SK-N-SH (cell line): ENCODE results near the gene GALNT17. TPM values are rescaled to one million over a fixed set of nuclear protein-coding genes. Genes with fewer than 3 reads are reported as not detected.

Experiments used
- CTCF ChIA-PET: fragments of 300-600, 350-600 bp; formaldehyde crosslinking; extraction: SDS; loops from one replicate; lab custom pipeline; 2021; lab: Yijun Ruan, JAX
- POLR2A ChIA-PET: fragments of 350-600 bp; sonication (Branson Sonifier 250); formaldehyde crosslinking; extraction: SDS; loops from one replicate; lab custom pipeline; 2020; ENCODE audit warnings: antibody characterized with exemption, inconsistent platforms; lab: Yijun Ruan, JAX
- DNase-seq: peaks from one replicate; pipeline ENCODE4 v3.0.0; 2012
- H2AFZ ChIP-seq: fragments of 200-600 bp; sonication (generic); 2 replicates; pipeline ENCODE4 v1.8.1; 2016; ENCODE audit warnings: antibody characterized with exemption, mild to moderate bottlenecking, low read depth
- H3F3A ChIP-seq: fragments of 200-600 bp; sonication (generic); replicated peaks from 2 replicates; pipeline ENCODE3; 2016; ENCODE audit warnings: antibody characterized with exemption, mild to moderate bottlenecking; ENCODE audit not compliant: insufficient read depth
- H3K27ac ChIP-seq, 2 experiments: fragments of 200-500 bp in 1 of 2; fragments of 200-600 bp in 1 of 2; sonication (Bioruptor generic) in 1 of 2; sonication (generic), shearing (Covaris generic) in 1 of 2; 2 replicates each; pipeline versions ENCODE4 v1.5.1 to v1.6.1; 2014 to 2016; ENCODE audit warnings: low read depth in 2 of 2, inconsistent platforms in 1 of 2, low read length in 1 of 2, mild to moderate bottlenecking in 1 of 2, mixed read lengths in 1 of 2
- H3K27me3 ChIP-seq: fragments of 200-600 bp; sonication (generic), shearing (Covaris generic); 2 replicates; pipeline ENCODE4 v1.6.1; 2016; ENCODE audit warnings: mixed run types; ENCODE audit not compliant: insufficient read depth
- H3K36me3 ChIP-seq, 2 experiments: fragments of 200-500 bp in 1 of 2; fragments of 200-600 bp in 1 of 2; sonication (Bioruptor generic) in 1 of 2; sonication (generic) in 1 of 2; replicated peaks in 1 of 2; 2 replicates each; pipeline versions ENCODE3 to v1.5.1; 2014 to 2016; ENCODE audit warnings: low read length in 1 of 2, mild to moderate bottlenecking in 1 of 2; ENCODE audit not compliant: insufficient read depth in 2 of 2, control insufficient read depth in 1 of 2
- H3K4me1 ChIP-seq, 2 experiments: fragments of 200-500 bp in 1 of 2; fragments of 200-600 bp in 1 of 2; sonication (Bioruptor generic) in 1 of 2; sonication (generic), shearing (Covaris generic) in 1 of 2; 2 replicates each; pipeline versions ENCODE4 v1.5.1 to v1.6.1; 2014 to 2016; ENCODE audit warnings: low read depth in 1 of 2, low read length in 1 of 2, mixed run types in 1 of 2; ENCODE audit not compliant: insufficient read depth in 2 of 2, control insufficient read depth in 1 of 2
- H3K4me2 ChIP-seq: fragments of 200-600 bp; sonication (generic), shearing (Covaris generic); 2 replicates; pipeline ENCODE4 v1.6.1; 2017; ENCODE audit warnings: mixed run types
- H3K4me3 ChIP-seq, 2 experiments: fragments of 200-500 bp in 1 of 2; fragments of 200-600 bp in 1 of 2; sonication (Bioruptor generic) in 1 of 2; sonication (generic), shearing (Covaris generic) in 1 of 2; 2 replicates each; pipeline versions ENCODE4 v1.5.1 to v1.8.1; 2014 to 2016; ENCODE audit warnings: low read depth in 2 of 2, inconsistent platforms in 1 of 2, low read length in 1 of 2, mild to moderate bottlenecking in 1 of 2, mixed read lengths in 1 of 2, moderate library complexity in 1 of 2
- H3K79me2 ChIP-seq: fragments of 200-600 bp; sonication (generic); 2 replicates; pipeline ENCODE4 v1.8.1; 2017; ENCODE audit warnings: mild to moderate bottlenecking; ENCODE audit not compliant: insufficient read depth
- H3K9ac ChIP-seq: fragments of 200-600 bp; sonication (generic); 2 replicates; pipeline ENCODE4 v1.6.1; 2017; ENCODE audit warnings: mixed run types
- H3K9me2 ChIP-seq: fragments of 200-600 bp; sonication (generic); 2 replicates; pipeline ENCODE4 v1.6.1; 2017; ENCODE audit warnings: mixed run types
- H3K9me3 ChIP-seq: fragments of 200-600 bp; sonication (generic); 2 replicates; pipeline ENCODE4 v1.6.1; 2017; ENCODE audit warnings: mixed run types, mild to moderate bottlenecking, moderate library complexity
- H4K20me1 ChIP-seq: fragments of 200-600 bp; sonication (generic); 2 replicates; pipeline ENCODE4 v1.6.1; 2017; ENCODE audit warnings: mild to moderate bottlenecking, mixed run types; ENCODE audit not compliant: insufficient read depth
- CTCF ChIP-seq: fragments of 200-600 bp; sonication (generic); IDR thresholded peaks from 2 replicates; pipeline ENCODE4 v1.6.1; 2017; ENCODE audit warnings: antibody characterized with exemption, mild to moderate bottlenecking, moderate library complexity
- ELF1 ChIP-seq: IDR thresholded peaks from 2 replicates; pipeline ENCODE4 v1.4.0; 2012
- EP300 ChIP-seq, 2 experiments: IDR thresholded peaks; 2 replicates each; pipeline versions ENCODE4 v1.4.0 to v1.6.1; 2012; ENCODE audit warnings: borderline replicate concordance in 1 of 2, low read depth in 1 of 2, low read length in 1 of 2
- FOXJ3 ChIP-seq: sonication (generic); formaldehyde crosslinking; IDR thresholded peaks from 2 replicates; pipeline ENCODE4 v1.5.1; 2020; ENCODE audit warnings: mild to moderate bottlenecking, missing genetic modification reagents
- FOXM1 ChIP-seq: IDR thresholded peaks from 2 replicates; pipeline ENCODE4 v1.4.0; 2012; ENCODE audit warnings: low read depth, mild to moderate bottlenecking
- GABPA ChIP-seq: IDR thresholded peaks from 2 replicates; pipeline ENCODE4 v1.4.0; 2012; ENCODE audit warnings: low read depth, mild to moderate bottlenecking
- GATA2 ChIP-seq: sonication (generic); formaldehyde crosslinking; IDR thresholded peaks from 2 replicates; pipeline ENCODE4 v1.5.0; 2020; ENCODE audit warnings: mild to moderate bottlenecking, missing genetic modification reagents
- IRF3 ChIP-seq: fragments of 150-350 bp; IDR thresholded peaks from 2 replicates; pipeline ENCODE4 v1.6.1; 2016; ENCODE audit warnings: mild to moderate bottlenecking, low read depth, low read length
- MEF2A ChIP-seq: IDR thresholded peaks from 2 replicates; pipeline ENCODE4 v1.4.0; 2012; ENCODE audit warnings: low read depth, borderline replicate concordance
- MXI1 ChIP-seq: IDR thresholded peaks from 2 replicates; pipeline ENCODE4 v1.6.1; 2012; ENCODE audit warnings: mild to moderate bottlenecking, low read depth, low read length, improper control_type of control experiment
- PBX3 ChIP-seq: IDR thresholded peaks from 2 replicates; pipeline ENCODE4; 2012
- RCOR1 ChIP-seq: fragments of 150-350 bp; IDR thresholded peaks from 2 replicates; pipeline ENCODE4 v1.6.1; 2017; ENCODE audit warnings: antibody characterized with exemption, low read length
- RFX5 ChIP-seq: IDR thresholded peaks from 2 replicates; pipeline ENCODE4 v1.6.1; 2012; ENCODE audit warnings: mild to moderate bottlenecking, improper control_type of control experiment, low read length
- RXRA ChIP-seq: IDR thresholded peaks from 2 replicates; pipeline ENCODE4 v1.4.0; 2012; ENCODE audit warnings: low read depth, mild to moderate bottlenecking, borderline replicate concordance
- SIN3A ChIP-seq: IDR thresholded peaks from 2 replicates; pipeline ENCODE4 v1.6.1; 2012; ENCODE audit warnings: low read depth, mild to moderate bottlenecking, low read length, moderate library complexity, borderline replicate concordance
- SMC3 ChIP-seq: IDR thresholded peaks from 2 replicates; pipeline ENCODE4 v1.6.1; 2012; ENCODE audit warnings: low read depth, low read length, improper control_type of control experiment
- TAF1 ChIP-seq: IDR thresholded peaks from 2 replicates; pipeline ENCODE4 v1.6.1; 2012; ENCODE audit warnings: low read depth, mild to moderate bottlenecking, low read length, moderate library complexity, borderline replicate concordance
- USF1 ChIP-seq: IDR thresholded peaks from 2 replicates; pipeline ENCODE4 v1.4.0; 2012; ENCODE audit warnings: low read depth, borderline replicate concordance
- USF2 ChIP-seq: fragments of 150-350 bp; IDR thresholded peaks from 2 replicates; pipeline ENCODE4 v1.6.1; 2017; ENCODE audit warnings: antibody characterized with exemption, low read length, low read depth, borderline replicate concordance
- ZBTB33 ChIP-seq: IDR thresholded peaks from 2 replicates; pipeline ENCODE4 v1.4.0; 2012; ENCODE audit warnings: low read depth, borderline replicate concordance
- WGBS: methylation state at CpG from one replicate; pipeline ENCODE4 v1.1.6; 2017; ENCODE audit warnings: low lambda C conversion rate; 5-methylcytosine and 5-hydroxymethylcytosine counted together
- polyA plus RNA-seq, 3 experiments: library from polyadenylated mRNA; depleted of rRNA; stranded (reverse); fragments of >200 nt; gene quantifications; 2 replicates each; pipeline ENCODE4 v1.2.3, GENCODE V29; 2012

The GALNT17 gene
- polyA plus RNA-seq, 1 of the 3 experiments (the other 2 are of a cell fraction), result not detected

GRCh38 chr7:71193099-71193810 lies 61.3 kb downstream of the GALNT17 start:
- CTCF ChIA-PET, result no interaction called here
- no peak overlapping the region for H3K27ac ChIP-seq
- WGBS, result 6% methylated on average over 5 of the region's 5 CpGs

More at GRCh38 chr7:71193099-71193810, 61.3 kb downstream of the GALNT17 start:
- Histone ChIP-seq H3K4me1 (no peaks in the 10 kb centered on the region), H3K9ac (no peak overlapping the region), H3K4me2 (no peak overlapping the region), H3K27me3 (no peaks in the 10 kb centered on the region), H3K36me3 (no peaks in the 10 kb centered on the region), H3K9me3 (peaks cover 6% of the 10 kb centered on the region; the same call in 1 of the 2 replicates), H2AFZ (no peak overlapping the region), H3K79me2 (no peaks in the 10 kb centered on the region), H3F3A (no peaks in the 10 kb centered on the region), H4K20me1 (no peaks in the 10 kb centered on the region), H3K9me2 (no peaks in the 10 kb centered on the region), H3K4me3 (no peak overlapping the region)
- POLR2A ChIA-PET, result no interaction called here
- DNase-seq, result no peak
- TF ChIP-seq ELF1 (no peak), MXI1 (no peak), SIN3A (no peak), IRF3 (no peak), FOXJ3 (CRISPR knock-in tag) (no peak), PBX3 (no peak), RFX5 (no peak), EP300 (IDR thresholded peaks at IDR 0.05; ENCODE audit: borderline replicate concordance in 1 of 2, low read depth in 1 of 2, low read length in 1 of 2) (no peak), TAF1 (no peak), FOXM1 (no peak), USF1 (no peak), MEF2A (no peak), GABPA (no peak), SMC3 (no peak), CTCF (no peak), GATA2 (CRISPR knock-in tag) (no peak), RXRA (no peak), RCOR1 (no peak), ZBTB33 (no peak), USF2 (no peak)
